Right lobe of liver (tissue), 6 donors: Measurements from ENCODE around the gene ARSB. TPM values are rescaled to one million over a fixed set of nuclear protein-coding genes. Genes with fewer than 3 reads are reported as not detected.

Experiments
- ATAC-seq, 4 donors: fragments of 200-7000 bp; cut with Tn5 transposase; one replicate each; pipeline ENCODE4 v1.9.1; 2020; ENCODE audit warnings: mild to moderate bottlenecking in 4 of 4, moderate library complexity in 4 of 4
- DNase-seq, 3 donors: peaks; one replicate each; pipeline ENCODE4 v3.0.0-alpha.2; 2020
- H3K27ac ChIP-seq, 3 donors: fragments of 200-600 bp; one replicate each; pipeline ENCODE4 v1.8.0; 2022
- H3K27me3 ChIP-seq, 2 donors: fragments of 200-600 bp; one replicate each; pipeline ENCODE4 v1.8.0; 2022
- H3K36me3 ChIP-seq, 4 donors: fragments of 200-600 bp; sonication (generic) in 1 of 4; one replicate each; pipeline versions ENCODE4 v1.5.1 to v1.8.0; 2017 to 2022; ENCODE audit warnings: control low read depth in 1 of 4
- H3K4me1 ChIP-seq, 4 donors: fragments of 200-600 bp; sonication (generic) in 1 of 4; one replicate each; pipeline versions ENCODE4 v1.5.1 to v1.8.0; 2017 to 2022; ENCODE audit warnings: control low read depth in 1 of 4
- H3K4me3 ChIP-seq, 3 donors: fragments of 200-600 bp; one replicate each; pipeline ENCODE4 v1.8.0; 2022
- H3K9me3 ChIP-seq, 4 donors: fragments of 200-600 bp; sonication (generic) in 1 of 4; one replicate each; pipeline versions ENCODE4 v1.5.1 to v1.8.0; 2017 to 2022; ENCODE audit warnings: control low read depth in 1 of 4
- POLR2A ChIP-seq: fragments of 450-650 bp; IDR thresholded peaks from one replicate; pipeline ENCODE4 v1.6.1; 2017; ENCODE audit warnings: antibody characterized with exemption, mild to moderate bottlenecking
- WGBS: methylation state at CpG from one replicate; pipeline ENCODE4 v1.1.6; 2018; ENCODE audit warnings: low coverage, low lambda C conversion rate; ENCODE audit not compliant: insufficient coverage; ENCODE audit errors: missing lambda C conversion rate; 5-methylcytosine and 5-hydroxymethylcytosine counted together
- intact Hi-C, 2 donors: fragments of 100-400 bp; cut with DNase I; formaldehyde crosslinking; loops; one replicate each; pipeline versions ENCODE4 v1.11.2 to v1.14.1; 2022
- total RNA-seq, 6 experiments: library from RNA; depleted of rRNA in 2 of 6; stranded (reverse); fragments of >200 nt in 2 of 6; fragmentation: NEBNext Ultra II Directional in 3 of 6; extraction: Animal tissue kit (Norgen Biotek cat#: 25700) in 3 of 6; gene quantifications; one replicate each; pipeline versions ENCODE4 v1.1.0 to v1.2.4, GENCODE V29; 2016 to 2023
- TF ChIP-seq, protein P1 (sequence below), 4 donors: fragments of 200-600 bp in 3 of 4; fragments of 450-650 bp in 1 of 4; IDR thresholded peaks; one replicate each; pipeline versions ENCODE4 v1.5.1 to v1.8.0; 2016 to 2022; ENCODE audit warnings: antibody characterized with exemption in 4 of 4, mild to moderate bottlenecking in 2 of 4
- donor health status: DM: no; HTN: yes; CAD: no.
- donor health status: DM: no; HTN: no; CAD: no.
- donor health status: DM: no; HTN: no; CAD: no.
- donor health status: DM: no; HTN: yes; CAD: no.
- donor health status: DM: no; HTN: yes; CAD: no.

ARSB gene
- total RNA-seq, 6 experiments from 2014 or later, result 5.0 to 11.7 (median 8.7) TPM

DNA sequence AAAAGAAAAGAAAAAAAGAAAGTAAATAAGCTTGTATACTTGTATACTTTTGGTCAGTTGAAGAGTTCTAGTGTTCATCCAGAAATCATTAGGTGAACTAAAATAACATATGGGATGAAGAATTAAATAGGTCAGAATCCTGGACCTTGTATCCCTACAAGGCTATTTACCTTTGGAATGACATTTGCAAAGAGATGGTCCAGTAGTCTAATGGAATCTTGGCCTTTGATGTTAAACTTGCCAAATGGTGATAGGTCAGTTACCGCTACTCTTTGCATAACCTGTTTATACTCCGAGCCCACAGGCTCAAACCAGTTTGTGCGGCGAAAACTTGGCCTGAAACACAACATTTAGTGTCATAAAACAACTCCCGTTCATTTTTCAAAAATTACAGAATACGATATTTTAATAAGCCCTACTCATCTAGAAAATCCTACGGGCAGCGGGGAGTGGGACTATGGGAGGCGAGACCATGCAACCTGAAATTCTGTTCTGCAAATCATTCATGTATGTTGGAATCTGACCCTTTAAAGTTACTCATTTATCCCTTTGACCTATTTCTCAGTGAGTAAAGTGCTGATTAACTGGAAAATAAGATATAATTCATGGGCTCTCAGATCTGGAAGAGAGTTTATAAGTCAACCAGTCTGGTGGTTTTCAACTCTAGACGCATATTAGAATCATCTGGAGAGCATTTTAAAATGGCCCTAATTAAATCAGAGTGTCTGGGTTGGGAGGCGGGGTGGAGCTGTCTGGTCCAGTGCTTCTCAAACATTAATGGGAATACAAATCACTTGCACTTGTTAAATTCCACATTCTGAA lies 45.8 kb upstream of the ARSB start:
- TF ChIP-seq, protein P1, sequence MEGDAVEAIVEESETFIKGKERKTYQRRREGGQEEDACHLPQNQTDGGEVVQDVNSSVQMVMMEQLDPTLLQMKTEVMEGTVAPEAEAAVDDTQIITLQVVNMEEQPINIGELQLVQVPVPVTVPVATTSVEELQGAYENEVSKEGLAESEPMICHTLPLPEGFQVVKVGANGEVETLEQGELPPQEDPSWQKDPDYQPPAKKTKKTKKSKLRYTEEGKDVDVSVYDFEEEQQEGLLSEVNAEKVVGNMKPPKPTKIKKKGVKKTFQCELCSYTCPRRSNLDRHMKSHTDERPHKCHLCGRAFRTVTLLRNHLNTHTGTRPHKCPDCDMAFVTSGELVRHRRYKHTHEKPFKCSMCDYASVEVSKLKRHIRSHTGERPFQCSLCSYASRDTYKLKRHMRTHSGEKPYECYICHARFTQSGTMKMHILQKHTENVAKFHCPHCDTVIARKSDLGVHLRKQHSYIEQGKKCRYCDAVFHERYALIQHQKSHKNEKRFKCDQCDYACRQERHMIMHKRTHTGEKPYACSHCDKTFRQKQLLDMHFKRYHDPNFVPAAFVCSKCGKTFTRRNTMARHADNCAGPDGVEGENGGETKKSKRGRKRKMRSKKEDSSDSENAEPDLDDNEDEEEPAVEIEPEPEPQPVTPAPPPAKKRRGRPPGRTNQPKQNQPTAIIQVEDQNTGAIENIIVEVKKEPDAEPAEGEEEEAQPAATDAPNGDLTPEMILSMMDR (IDR thresholded peaks at IDR 0.05), result no peak
- TF ChIP-seq POLR2A, result peak; percentile 5
- Histone ChIP-seq H3K4me3 (peak overlapping the region in 2 of 3 donors; percentile 21 to 28), H3K27ac (peak overlapping the region; percentile 83 to 95 (median 95)), H3K36me3 (no peaks in the 10 kb centered on the region), H3K27me3 (no peaks in the 10 kb centered on the region), H3K9me3 (no peaks in the 10 kb centered on the region), H3K4me1 (peaks cover 0 to 48% (median 11%) of the 10 kb centered on the region in 4 donors)
- ATAC-seq (peak; percentile 72 to 85 (median 81)), DNase-seq (peak; percentile 27 to 70 (median 64))
- intact Hi-C loops, result no loop called here
- 31% methylated on average over 11 of the region's 11 CpGs for WGBS

DNA sequence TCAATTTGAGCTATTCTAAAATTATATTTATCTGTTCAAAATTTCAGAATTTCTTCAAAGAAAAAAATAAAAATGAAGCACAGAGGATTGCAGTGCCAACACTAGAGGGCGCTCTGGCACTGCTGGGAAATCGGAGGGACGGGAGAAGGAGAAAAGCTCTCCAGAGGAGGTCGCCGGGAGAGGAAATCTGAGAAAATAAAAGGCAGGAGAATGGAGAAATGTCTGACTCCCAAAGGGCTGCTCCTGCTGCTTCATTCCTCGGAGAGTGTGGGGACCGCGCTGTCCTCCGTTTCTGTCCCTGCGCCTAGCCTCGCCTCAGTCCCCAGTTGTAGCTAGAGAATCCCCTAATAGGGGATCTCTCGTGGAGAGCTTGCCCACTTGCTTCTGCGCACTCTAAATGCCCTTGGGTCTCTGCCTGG lies 40.0 kb upstream of the ARSB start:
- ATAC-seq (peak; percentile 77 to 81 (median 79)), DNase-seq (peak; percentile 67 to 73 (median 71))
- TF ChIP-seq POLR2A, result no peak
- TF ChIP-seq, protein P1 (IDR thresholded peaks at IDR 0.05), result peak; percentile 86 to 98 (median 96)
- H3K4me1 ChIP-seq, result peaks cover 0 to 51% (median 16%) of the 10 kb centered on the region in 4 donors
- no peaks in the 10 kb centered on the region for H3K9me3 ChIP-seq
- H3K27ac ChIP-seq, result peak overlapping the region in 2 of 3 donors; percentile 60 to 74
- 8% methylated on average over 8 of the region's 13 CpGs for WGBS
- intact Hi-C loops, result loop anchor here (5.0 to 10.0 kb wide), 2 partner anchors 87 to 440 kb away; partner anchors contain the start of gene BHMT (in 1 of the 2)
- H3K4me3 ChIP-seq, result no peak overlapping the region
- no peaks in the 10 kb centered on the region for H3K27me3 ChIP-seq
- H3K36me3 ChIP-seq, result no peaks in the 10 kb centered on the region

DNA sequence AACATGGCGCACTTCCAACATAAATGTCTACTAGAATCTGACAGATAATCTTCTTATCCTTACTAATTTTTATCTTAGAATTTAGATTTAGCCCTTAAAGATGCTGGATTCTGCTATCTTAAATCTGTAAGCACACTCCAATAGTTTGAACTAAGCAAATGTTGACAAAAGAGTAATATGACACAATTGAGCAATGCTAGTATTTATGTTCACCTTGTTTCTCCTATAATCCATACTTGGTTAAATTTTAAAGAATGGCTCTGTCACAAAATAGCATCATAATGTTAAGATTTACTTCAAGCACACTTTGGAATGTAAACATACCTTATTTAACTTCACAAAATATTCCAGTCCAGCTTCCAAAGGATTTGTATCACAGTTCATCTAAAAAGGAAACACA lies 38.8 kb upstream of the ARSB start:
- H3K27me3 ChIP-seq, result no peaks in the 10 kb centered on the region
- no peak overlapping the region for H3K4me3 ChIP-seq
- TF ChIP-seq POLR2A, result no peak
- TF ChIP-seq, protein P1 (IDR thresholded peaks at IDR 0.05), result no peak
- DNase-seq (no peak), ATAC-seq (peak; percentile 34 to 54 (median 44))
- H3K4me1 ChIP-seq, result peaks cover 0 to 39% (median 13%) of the 10 kb centered on the region in 4 donors
- intact Hi-C loops, result loop anchor here in 1 of 2 donors (10.0 kb wide), 1 partner anchor 441 kb away; no protein-coding TSS in a partner anchor
- peak overlapping the region in 2 of 3 donors; percentile 60 to 74 for H3K27ac ChIP-seq
- H3K9me3 ChIP-seq, result no peaks in the 10 kb centered on the region
- WGBS, result 25% methylated on average over 1 of the region's 1 CpG
- no peaks in the 10 kb centered on the region for H3K36me3 ChIP-seq

DNA sequence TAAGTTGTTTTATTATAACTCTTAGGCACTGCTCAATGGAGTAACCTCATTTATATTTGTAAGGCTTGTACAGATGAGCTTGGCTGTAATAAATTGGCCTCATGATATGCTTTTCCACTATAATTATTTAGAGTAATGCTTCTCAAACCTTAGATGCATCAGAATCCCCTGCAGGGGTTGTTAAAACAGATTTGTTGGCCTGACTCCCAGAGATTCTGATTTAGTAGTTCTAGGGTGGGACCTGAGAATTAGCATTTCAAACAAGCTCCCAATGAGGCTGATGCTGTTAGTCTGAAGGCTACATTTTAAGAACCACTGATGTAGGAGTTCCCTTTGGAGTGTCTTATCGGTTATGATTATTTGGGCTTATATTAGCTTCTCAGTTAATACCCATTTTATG lies 38.2 kb upstream of the ARSB start:
- intact Hi-C loops, result loop anchor here in 1 of 2 donors (10.0 kb wide), 1 partner anchor 441 kb away; no protein-coding TSS in a partner anchor
- no peaks in the 10 kb centered on the region for H3K36me3 ChIP-seq
- DNase-seq (no peak), ATAC-seq (no peak)
- H3K27ac ChIP-seq, result peak overlapping the region in 2 of 3 donors; percentile 60 to 74
- H3K9me3 ChIP-seq, result no peaks in the 10 kb centered on the region
- TF ChIP-seq, protein P1 (IDR thresholded peaks at IDR 0.05), result no peak
- TF ChIP-seq POLR2A, result no peak
- no peak overlapping the region for H3K4me3 ChIP-seq
- 67% methylated on average over 1 of the region's 1 CpG for WGBS
- no peaks in the 10 kb centered on the region for H3K27me3 ChIP-seq
- peaks cover 0 to 36% (median 12%) of the 10 kb centered on the region in 4 donors for H3K4me1 ChIP-seq
